ENCODE data around the gene ACOT8.
"Not testable (repeated sequence)": the region's sequence is repeated elsewhere in the genome, so short reads cannot be mapped to it uniquely, and the experiment has no call there.

Gene ACOT8

GRCh38 chr20:45857114-45857881, at the start of gene ACOT8, which contains the start of gene ZSWIM3:
Gene ACOT8, minus strand, starts transcription at chr20:45857392. Its CDS starts 77 bp downstream, at chr20:45857315.
Gene ZSWIM3, plus strand, starts transcription at chr20:45857614. Its CDS starts 212 bp downstream, at chr20:45857826.
- peak; percentile 74 for DNase-seq (ENCODE audit: low read depth)

- DNase-seq (ENCODE audit: low read depth), result no peak
Observed at GRCh38 chr20:45905505-45906079, 48.4 kb upstream of the ACOT8 start.

DNA sequence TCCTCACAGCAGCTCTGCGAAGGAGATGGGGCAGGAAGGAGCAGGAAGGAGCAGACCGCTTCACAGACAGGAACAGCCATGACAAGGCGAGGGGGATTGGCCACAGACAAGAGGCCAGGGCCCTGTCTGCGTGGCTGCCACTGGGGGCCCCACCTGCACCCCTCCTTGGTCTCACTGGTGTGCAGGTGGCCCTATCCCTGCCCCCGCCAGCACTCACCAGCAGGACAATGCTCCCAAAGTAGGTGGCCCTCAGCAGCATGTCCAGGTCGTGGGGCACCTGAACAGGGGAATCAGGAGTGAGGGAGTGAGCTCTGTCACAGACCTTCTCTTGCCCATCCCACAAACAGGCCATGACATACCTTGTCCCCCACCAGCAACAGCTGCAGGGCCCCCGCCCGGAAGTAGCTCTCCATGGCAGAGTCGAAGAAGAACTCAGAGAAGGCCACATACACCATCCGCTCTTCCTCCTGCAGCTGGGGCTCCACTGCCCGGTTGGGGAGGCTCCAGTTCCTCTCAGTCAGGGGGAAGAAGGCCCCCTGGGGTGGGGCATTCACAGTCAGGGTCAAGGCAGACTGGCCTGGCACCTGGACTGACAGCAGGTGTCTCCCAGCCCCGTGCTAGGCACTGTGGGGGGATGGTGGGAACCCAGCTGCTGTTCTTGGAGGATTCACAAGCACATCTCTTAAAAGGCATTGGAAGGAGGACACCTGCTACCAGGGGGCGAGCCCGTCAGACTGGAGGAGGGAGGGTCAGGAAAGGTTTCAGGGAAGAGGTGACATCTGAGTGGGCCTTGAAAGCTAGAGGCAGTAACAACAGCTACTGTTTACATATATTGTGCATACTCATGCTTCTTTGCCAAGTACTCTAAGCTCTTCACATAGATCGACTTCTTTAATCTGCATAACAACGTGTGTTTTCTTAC, 47.7 kb upstream of the ACOT8 start:
- no peak for DNase-seq (ENCODE audit: low read depth)

- no peak for DNase-seq (ENCODE audit: low read depth)
Observed at GRCh38 chr20:45902199-45902701, 45.1 kb upstream of the ACOT8 start.

- not testable (repeated sequence) for DNase-seq (ENCODE audit: low read depth)
Observed at GRCh38 chr20:45901332-45901731, 44.1 kb upstream of the ACOT8 start.

DNA sequence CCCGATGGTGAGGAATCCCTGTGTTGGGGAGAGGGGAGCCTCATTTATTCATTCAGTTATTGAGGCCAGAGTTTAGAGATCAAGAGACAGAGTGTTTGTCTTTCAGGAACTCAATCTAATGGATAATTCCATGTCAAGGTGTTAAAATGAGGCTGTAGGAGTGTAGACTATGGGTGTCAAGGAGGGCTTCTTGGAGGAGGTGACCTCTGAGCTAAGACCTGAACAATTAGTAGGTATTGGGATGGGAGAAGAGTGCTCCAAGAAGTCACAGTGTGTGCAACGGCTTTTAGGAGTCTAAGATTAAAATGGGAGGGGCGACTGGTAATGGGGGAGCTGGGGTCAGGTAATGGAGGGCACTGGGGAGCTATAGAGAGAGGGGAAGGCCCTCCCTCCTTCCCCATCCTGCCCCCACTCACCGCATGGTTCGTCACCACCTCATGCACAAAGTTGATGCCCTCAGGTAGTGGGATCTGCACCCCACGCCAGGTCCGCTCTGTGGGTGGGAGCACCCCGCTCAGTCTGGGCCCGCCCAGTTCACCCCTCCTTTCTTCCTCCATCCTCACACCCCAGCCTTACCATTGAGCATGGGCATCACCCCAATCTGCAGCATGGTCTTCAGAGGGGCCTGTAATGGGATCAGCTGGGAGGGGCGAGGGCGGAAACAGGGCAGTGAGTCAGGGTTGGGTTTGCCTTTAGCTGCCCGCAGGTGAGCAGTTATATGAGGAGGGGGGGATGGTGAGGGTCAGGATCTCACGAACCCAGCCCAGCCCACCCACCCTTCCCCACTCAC, 42.0 kb upstream of the ACOT8 start:
- no peak for DNase-seq (ENCODE audit: low read depth)

DNA sequence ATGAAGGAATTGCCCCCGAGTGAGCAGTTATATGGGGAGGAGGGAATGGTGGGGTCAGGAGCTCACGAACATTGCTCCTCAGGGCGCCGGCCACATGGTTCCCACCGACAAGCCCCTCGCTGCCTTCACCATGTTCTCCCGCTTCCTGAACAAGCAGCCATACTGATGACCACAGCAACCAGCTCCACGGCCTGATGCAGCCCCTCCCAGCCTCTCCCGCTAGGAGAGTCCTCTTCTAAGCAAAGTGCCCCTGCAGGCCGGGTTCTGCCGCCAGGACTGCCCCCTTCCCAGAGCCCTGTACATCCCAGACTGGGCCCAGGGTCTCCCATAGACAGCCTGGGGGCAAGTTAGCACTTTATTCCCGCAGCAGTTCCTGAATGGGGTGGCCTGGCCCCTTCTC, 41.1 kb upstream of the ACOT8 start:
- DNase-seq (ENCODE audit: low read depth), result no peak

DNA sequence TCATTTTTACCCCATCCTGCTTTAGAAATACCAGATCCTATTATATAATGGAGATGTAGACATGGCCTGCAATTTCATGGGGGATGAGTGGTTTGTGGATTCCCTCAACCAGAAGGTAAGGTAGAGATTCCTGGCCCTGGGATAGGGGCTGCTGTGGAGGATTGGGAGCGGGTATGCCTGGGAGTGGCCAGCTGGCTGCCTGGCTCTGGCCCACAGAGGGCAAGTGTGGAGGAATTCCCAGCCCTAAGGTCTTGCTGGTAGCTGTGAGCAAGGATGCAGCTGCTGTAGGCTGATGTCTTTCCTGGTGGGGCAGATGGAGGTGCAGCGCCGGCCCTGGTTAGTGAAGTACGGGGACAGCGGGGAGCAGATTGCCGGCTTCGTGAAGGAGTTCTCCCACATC, 40.5 kb upstream of the ACOT8 start:
- DNase-seq (ENCODE audit: low read depth), result no peak

DNA sequence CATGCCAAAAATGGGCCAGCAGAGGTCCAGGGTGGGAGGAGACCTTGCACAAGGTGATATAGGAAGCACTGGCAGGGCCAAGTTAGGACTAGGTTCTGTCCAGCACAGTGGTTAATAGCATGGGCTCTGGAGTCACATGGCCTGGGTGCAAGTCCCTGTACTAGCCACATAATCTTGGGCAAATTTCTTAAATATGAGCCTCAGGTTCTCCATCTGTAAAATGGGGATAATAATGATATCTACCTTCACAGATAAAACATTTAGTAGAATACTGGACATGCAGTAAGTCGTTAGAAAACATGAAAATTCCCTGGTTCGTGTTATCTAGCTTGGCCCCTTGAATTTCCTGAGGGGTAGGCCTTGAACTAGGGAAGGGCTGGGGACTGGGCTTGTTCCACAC, 40.1 kb upstream of the ACOT8 start:
- no peak for DNase-seq (ENCODE audit: low read depth)

GRCh38 chr20:45896641-45897161, 39.5 kb upstream of the ACOT8 start:
- no peak for DNase-seq (ENCODE audit: low read depth)

- DNase-seq (ENCODE audit: low read depth), result no peak
Observed at GRCh38 chr20:45894797-45895196, 37.6 kb upstream of the ACOT8 start.

DNA sequence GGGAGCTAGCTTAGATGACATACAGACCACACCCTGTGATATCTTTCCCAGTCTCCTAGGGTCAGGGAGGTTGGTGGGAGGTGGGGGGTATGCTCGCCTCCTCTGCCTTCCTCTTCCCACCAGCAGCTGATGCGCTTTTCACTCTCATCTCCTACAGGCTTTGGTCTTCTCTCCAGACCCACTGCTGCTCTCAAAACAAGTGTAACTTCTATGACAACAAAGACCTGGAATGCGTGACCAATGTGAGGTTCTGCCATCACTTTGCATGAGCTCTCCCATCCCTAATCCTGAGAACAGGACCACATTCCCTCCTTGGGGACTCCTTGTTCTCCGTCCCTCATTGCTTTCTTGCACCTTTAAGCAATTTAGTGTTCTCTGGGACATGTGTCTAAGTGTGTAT, 36.6 kb upstream of the ACOT8 start:
- DNase-seq (ENCODE audit: low read depth), result no peak

- no peak for DNase-seq (ENCODE audit: low read depth)
Observed at GRCh38 chr20:45892828-45893500, 35.8 kb upstream of the ACOT8 start.

GRCh38 chr20:45892049-45892825, 35.0 kb upstream of the ACOT8 start:
- no peak for DNase-seq (ENCODE audit: low read depth)

- peak; percentile 76 for DNase-seq (ENCODE audit: low read depth)
Observed at GRCh38 chr20:45890985-45891983, 34.1 kb upstream of the ACOT8 start, which contains the start of the genes CTSA and NEURL2. Gene CTSA, plus strand, starts transcription at chr20:45891335. Its CDS starts 234 bp downstream, at chr20:45891569. Gene NEURL2, minus strand, starts transcription at chr20:45891208. Its CDS starts 217 bp downstream, at chr20:45890991.

GRCh38 chr20:45890077-45890984, 33.1 kb upstream of the ACOT8 start:
- no peak for DNase-seq (ENCODE audit: low read depth)

DNA sequence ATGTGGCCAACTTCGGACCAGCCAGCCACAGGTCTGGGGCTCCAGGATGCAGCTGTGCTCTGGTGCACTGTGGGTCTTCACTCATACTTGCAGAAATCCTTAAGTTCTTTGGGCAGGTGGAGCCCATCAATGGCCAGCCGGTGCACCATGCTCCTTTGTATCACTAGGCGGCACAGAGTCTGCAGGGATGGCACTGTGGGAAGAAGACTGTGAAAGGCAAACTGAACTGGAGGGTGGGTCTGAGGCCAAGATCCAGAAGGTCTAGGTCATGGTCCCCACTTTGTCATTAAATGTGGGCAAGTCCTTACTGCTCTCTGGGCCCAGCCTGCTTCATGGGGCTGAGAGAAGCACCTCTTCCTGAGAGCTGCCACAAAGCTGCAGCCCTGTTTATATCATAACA, 31.5 kb upstream of the ACOT8 start:
- no peak for DNase-seq (ENCODE audit: low read depth)
